Measurements from ENCODE around the gene CERCAM. TPM values are rescaled to one million over a fixed set of nuclear protein-coding genes. Genes with fewer than 3 reads are reported as not detected.
"Not testable (repeated sequence)": the region's sequence is repeated elsewhere in the genome, so short reads cannot be mapped to it uniquely, and the experiment has no call there.

CERCAM gene
- total and polyA plus RNA-seq, 2 of the 13 experiments (the other 11 are each of a cell fraction or from before 2014, with no cell fraction given) = 9.0 to 17.1 TPM

GRCh38 chr9:128423356-128423755, 2.7 kb downstream of the CERCAM start:
- ATAC-seq; H3K9me3 ChIP-seq (ENCODE audit: low read length); H3K79me2 ChIP-seq (ENCODE audit: insufficient read depth, low read length); BruUV-seq (replicated peaks); DNase-seq (ENCODE audit: low spot score); H2AFZ ChIP-seq (ENCODE audit: low read length); H3K9ac ChIP-seq (ENCODE audit: insufficient read depth, low read depth, low read length); POLR2A ChIA-PET; FAIRE-seq; intact Hi-C loops (cut with micrococcal nuclease; ENCODE audit: unreplicated experiment); H3K4me3 ChIP-seq (replicated peaks in 1 of 3; ENCODE audit: insufficient read depth in 1 of 3, low read depth in 2 of 3, low read length in 3 of 3); H3K27me3 ChIP-seq (ENCODE audit: control insufficient read depth in 1 of 2, insufficient read depth in 2 of 2, low read length in 2 of 2); in situ Hi-C loops (cut with HindIII; ENCODE audit: extremely low pct_ligation_motif_present, low pct_unique_long_range_greater_than_20kb); CTCF ChIA-PET (ENCODE audit: low intra/inter-chr PET ratio, low total read pairs); H3K36me3 ChIP-seq (replicated peaks in 1 of 2; ENCODE audit: control insufficient read depth in 1 of 2, insufficient read depth in 2 of 2, low read length in 2 of 2); H3K4me2 ChIP-seq (ENCODE audit: low read depth, low read length); H3K27ac ChIP-seq (ENCODE audit: extremely low read length, insufficient read depth, low read length); H4K20me1 ChIP-seq (ENCODE audit: insufficient read depth, low read length): not testable (repeated sequence)
- peaks cover 22% of the 10 kb centered on the region for H3K4me1 ChIP-seq (ENCODE audit: insufficient read depth, low read length)
- 95% methylated on average over 6 of the region's 6 CpGs for WGBS (ENCODE audit: low lambda C conversion rate)

GRCh38 chr9:128424268-128424780, 3.7 kb downstream of the CERCAM start:
- in situ Hi-C loops (cut with HindIII; ENCODE audit: extremely low pct_ligation_motif_present, low pct_unique_long_range_greater_than_20kb) = no loop called here
- Histone ChIP-seq H3K9ac (ENCODE audit: insufficient read depth, low read depth, low read length) (no peak overlapping the region), H2AFZ (ENCODE audit: low read length) (no peak overlapping the region), H3K27me3 (ENCODE audit: control insufficient read depth in 1 of 2, insufficient read depth in 2 of 2, low read length in 2 of 2) (peaks cover 3% of the 10 kb centered on the region in 2 experiments; a peak in 2 of 5 replicates), H3K4me2 (ENCODE audit: low read depth, low read length) (no peak overlapping the region), H4K20me1 (ENCODE audit: insufficient read depth, low read length) (no peaks in the 10 kb centered on the region), H3K27ac (ENCODE audit: extremely low read length, insufficient read depth, low read length) (no peak overlapping the region), H3K36me3 (replicated peaks in 1 of 2; ENCODE audit: control insufficient read depth in 1 of 2, insufficient read depth in 2 of 2, low read length in 2 of 2) (no peaks in the 10 kb centered on the region), H3K4me3 (replicated peaks in 1 of 3; ENCODE audit: insufficient read depth in 1 of 3, low read depth in 2 of 3, low read length in 3 of 3) (no peak overlapping the region), H3K9me3 (ENCODE audit: low read length) (no peaks in the 10 kb centered on the region), H3K79me2 (ENCODE audit: insufficient read depth, low read length) (no peaks in the 10 kb centered on the region), H3K4me1 (ENCODE audit: insufficient read depth, low read length) (peaks cover 15% of the 10 kb centered on the region)
- 97% methylated on average over 13 of the region's 15 CpGs for WGBS (ENCODE audit: low lambda C conversion rate)
- ChIA-PET CTCF (ENCODE audit: low intra/inter-chr PET ratio, low total read pairs) (no interaction called here), POLR2A (no interaction called here)
- no peak for FAIRE-seq
- no peak for ATAC-seq
- DNase-seq (ENCODE audit: low spot score) = no peak
- BruUV-seq (replicated peaks) = no TSS peak
- TF ChIP-seq ARNT2 (CRISPR knock-in tag; IDR thresholded peaks at IDR 0.05; ENCODE audit: low read depth) (no peak), RFXAP (CRISPR knock-in tag; IDR thresholded peaks at IDR 0.05; ENCODE audit: borderline replicate concordance) (no peak), RERE (CRISPR knock-in tag; IDR thresholded peaks at IDR 0.05; ENCODE audit: low read depth) (no peak), SATB2 (CRISPR knock-in tag; IDR thresholded peaks at IDR 0.05) (no peak), XBP1 (CRISPR knock-in tag; IDR thresholded peaks at IDR 0.05) (no peak)
- intact Hi-C loops (cut with micrococcal nuclease; ENCODE audit: unreplicated experiment) = no loop called here

Data from HepG2 (cell line).